HG03064 (cell line): ENCODE measurements around the gene ARL4C.
A peak's percentile ranks its signal among the peaks of the same experiment; 100 is the strongest.

ENCODE experiments used
- ATAC-seq: cut with Tn5 transposase; IDR thresholded peaks from one replicate; pipeline ENCODE4 v1.9.1; 2021; ENCODE audit warnings: low read depth; ENCODE audit not compliant: unreplicated experiment

Gene ARL4C

DNA sequence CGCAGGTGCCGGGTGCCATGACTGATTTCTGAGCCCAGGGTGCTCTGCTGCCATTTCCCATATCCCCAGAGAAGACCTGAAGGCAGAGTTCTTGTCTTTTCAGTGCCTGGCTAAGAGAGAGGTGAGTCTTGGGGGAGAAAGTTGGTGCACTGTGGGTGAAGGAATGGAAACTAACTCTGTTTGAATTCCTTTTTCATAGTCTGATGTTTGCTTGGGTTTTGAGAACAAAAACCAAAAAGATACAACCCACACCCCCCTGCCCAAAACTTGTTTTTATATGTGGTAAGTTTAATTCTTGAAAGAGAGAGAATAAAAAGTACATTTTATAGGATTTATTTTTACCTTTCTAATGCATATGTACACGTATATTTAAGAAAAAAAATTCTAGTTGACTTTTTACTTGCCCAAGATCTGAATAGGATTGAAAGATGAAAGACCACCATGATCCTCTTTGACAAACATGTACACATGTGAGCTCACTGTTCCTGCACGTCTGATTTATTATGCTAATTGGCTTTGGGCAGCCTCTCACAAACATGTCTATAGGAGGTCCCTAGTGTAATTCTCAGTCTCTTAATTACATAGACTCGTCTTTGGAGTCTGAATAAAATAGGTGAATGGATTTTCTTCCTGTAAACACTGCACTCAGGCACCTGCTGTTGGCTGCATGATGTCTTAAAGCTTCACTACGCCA is 46.3 kb downstream of the ARL4C start:
- no peak for ATAC-seq

DNA sequence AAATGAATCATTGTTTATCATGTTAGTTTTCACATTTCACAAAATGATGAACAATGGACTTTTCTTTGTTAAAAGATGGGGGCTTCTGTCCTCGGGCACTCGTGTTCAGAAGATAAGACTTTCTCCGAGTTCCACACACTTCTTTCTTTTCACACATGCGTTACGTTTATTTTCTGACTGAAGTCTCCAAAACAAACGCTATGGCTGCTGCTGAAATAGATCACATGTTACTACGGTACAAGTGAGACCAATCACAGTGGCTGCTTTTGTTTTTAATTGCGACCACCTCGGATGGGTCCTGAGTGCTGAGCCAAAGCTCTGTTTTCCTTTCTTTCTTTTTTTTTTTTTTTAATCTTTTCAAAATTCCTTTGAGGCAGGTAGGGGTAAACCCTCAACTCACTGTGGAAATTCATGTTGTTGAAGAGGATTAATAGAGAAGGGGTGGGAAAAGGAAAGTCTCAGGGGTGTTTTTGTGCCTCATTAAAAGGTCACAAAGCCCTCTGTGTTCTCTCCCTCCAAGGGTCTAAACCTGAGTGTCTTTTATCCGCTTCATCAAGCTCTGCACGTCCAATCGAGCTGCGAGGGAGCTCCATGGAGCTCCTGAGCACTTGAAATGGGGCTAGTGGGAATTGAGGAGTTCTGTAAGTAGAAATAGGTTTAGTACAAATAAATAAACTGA is 48.2 kb downstream of the ARL4C start:
- no peak for ATAC-seq

DNA sequence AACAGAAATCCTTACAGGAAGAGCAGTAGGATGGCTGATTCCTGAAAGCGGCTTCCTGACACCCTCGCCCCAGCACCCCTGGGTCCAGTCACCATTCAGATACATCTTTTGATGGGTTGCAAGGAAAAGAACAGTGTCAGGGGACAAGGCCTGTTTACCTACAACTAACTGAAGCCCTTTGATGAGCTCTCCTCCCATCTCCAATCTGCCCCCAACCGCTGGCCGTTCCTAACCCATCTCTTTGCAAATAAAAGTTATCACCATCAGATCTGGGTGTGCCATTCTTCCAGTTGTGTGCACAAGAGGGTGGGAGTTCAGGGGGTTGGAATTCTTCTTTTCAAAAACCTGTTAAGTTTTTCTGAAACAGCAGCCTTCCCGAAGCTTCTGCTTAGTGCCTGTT is 48.9 kb downstream of the ARL4C start:
- ATAC-seq: no peak

DNA sequence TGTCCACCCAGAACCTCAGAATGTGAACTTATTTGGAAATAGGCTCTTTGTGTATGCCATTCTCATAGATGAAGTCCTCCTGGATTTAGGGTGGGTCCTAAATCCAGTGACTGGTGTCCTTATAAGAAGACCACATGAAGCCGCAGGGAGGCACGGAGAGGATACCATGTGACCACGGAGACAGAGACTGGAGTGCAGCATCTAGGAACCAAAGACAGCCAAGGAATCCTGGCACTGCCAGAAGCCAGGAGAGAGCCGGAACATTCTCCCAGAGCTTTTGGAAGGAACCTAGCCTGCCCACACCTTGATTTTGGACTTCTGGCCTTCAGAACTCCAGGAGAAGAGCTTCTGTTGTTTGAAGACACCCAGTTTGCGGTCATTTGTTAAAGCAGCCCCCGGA is 49.7 kb downstream of the ARL4C start:
- no peak for ATAC-seq

DNA sequence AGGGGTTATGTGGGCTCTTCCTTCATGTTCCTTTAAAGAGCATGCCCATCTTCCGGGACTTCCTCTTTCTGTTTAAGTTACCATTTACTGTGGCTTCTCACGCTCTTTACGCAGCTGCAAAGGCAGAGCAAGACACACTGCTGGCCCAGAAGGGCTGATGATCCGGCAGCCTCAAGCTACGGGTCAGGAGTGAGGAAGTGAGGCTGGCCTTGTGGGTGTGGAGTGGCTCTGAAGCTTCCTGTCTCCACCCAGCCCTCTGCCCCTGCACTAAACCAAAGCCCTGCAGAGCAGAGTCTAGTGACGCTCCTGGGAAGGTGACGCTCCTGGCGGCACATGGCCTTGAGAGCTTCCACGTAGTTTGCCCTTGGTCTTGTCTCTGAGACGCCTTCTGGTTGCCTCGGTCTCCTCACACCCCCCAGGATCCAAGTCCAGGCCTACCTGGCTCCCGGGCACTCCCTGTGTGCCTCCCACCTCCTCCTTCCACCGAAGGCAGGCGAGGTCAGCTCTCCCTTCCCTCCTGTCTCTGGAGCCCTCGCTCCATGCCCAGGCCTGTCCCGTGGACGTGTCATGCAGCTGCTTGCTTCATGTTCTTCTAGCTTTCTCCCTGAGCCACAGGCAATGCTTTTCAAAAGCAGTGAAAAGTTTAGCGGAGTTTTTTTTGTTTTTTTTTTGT is 50.3 kb downstream of the ARL4C start:
- ATAC-seq: peak; percentile 89

DNA sequence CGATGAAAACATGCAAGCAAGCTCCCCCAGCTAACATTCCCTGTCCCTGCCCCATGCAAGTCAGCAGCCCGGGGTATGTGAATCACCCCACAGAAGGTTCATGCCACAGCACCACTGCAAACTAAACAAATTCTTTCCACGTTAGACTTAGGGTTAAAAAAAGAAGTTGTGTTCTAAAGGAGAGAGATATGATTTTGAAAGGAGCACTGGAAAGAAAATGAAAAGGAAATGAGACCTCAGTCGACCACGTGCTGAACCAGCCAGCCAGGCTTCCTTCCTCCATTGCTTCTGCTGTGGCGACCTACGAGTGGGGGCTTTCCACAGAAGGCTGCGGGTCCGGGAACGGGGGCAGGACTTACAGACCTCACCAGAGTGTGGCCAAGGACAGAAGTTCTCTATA is 52.0 kb downstream of the ARL4C start:
- ATAC-seq: no peak

DNA sequence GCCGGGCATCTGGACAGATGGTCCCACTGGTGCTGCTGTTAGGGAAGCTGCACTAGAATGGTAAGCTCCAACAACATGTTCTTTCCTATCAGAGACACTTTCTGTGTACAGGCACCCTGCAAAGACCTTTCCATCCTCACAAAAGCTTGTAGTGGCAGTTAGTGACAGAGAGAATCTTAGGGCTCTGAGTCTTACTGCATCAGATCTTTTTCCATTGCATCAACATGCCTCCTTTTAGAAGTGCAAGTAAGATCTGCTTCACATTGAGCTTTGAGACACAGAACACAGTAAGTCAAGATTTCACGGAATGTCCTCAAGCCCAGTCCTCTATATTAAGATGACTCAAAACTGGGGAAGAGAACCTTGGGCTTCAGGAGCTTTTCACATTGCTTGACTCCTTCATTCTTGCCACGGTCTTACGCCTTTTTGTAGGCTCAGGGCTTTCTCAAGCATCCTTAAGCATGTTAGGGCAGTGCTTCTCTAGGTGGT is 52.6 kb downstream of the ARL4C start:
- ATAC-seq: no peak
